Measurements from ENCODE around the gene BRICD5.
"Not testable (repeated sequence)": the region's sequence is repeated elsewhere in the genome, so short reads cannot be mapped to it uniquely, and the experiment has no call there.

Gene BRICD5

GRCh38 chr16:2210386-2211365 lies at the start of gene BRICD5:
TSS of gene BRICD5 (minus strand) at chr16:2210863. CDS start at chr16:2210833, 30 bp downstream.
- DNase-seq = no peak

- no peak for DNase-seq
Measured at GRCh38 chr16:2260250-2260649, 49.6 kb upstream of the BRICD5 start.

- not testable (repeated sequence) for DNase-seq
Measured at GRCh38 chr16:2258530-2258929, 47.9 kb upstream of the BRICD5 start.

GRCh38 chr16:2257726-2258125 lies 47.1 kb upstream of the BRICD5 start:
- no peak for DNase-seq

GRCh38 chr16:2256531-2257140 lies 46.0 kb upstream of the BRICD5 start:
- DNase-seq = no peak

- no peak for DNase-seq
Measured at GRCh38 chr16:2253293-2253692, 42.6 kb upstream of the BRICD5 start.

GRCh38 chr16:2252806-2253148 lies 42.1 kb upstream of the BRICD5 start:
- no peak for DNase-seq

GRCh38 chr16:2251296-2252111 lies 40.8 kb upstream of the BRICD5 start, which contains the start of gene ECI1:
TSS of gene ECI1 (minus strand) at chr16:2251587. CDS start at chr16:2251566, 21 bp downstream.
- DNase-seq = peak; percentile 98

- peak; percentile 69 for DNase-seq
Measured at GRCh38 chr16:2250652-2251295, 40.1 kb upstream of the BRICD5 start.

- DNase-seq = no peak
Measured at GRCh38 chr16:2246301-2246885, 35.7 kb upstream of the BRICD5 start.

- no peak for DNase-seq
Measured at GRCh38 chr16:2244926-2245795, 34.5 kb upstream of the BRICD5 start.

- DNase-seq = no peak
Measured at GRCh38 chr16:2244301-2244700, 33.6 kb upstream of the BRICD5 start.

GRCh38 chr16:2243781-2244180 lies 33.1 kb upstream of the BRICD5 start:
- no peak for DNase-seq

GRCh38 chr16:2243031-2243528 lies 32.4 kb upstream of the BRICD5 start:
- DNase-seq = no peak

GRCh38 chr16:2242598-2242997 lies 31.9 kb upstream of the BRICD5 start:
- DNase-seq = no peak

GRCh38 chr16:2240331-2240730 lies 29.7 kb upstream of the BRICD5 start:
- not testable (repeated sequence) for DNase-seq

GRCh38 chr16:2238838-2239675 lies 28.4 kb upstream of the BRICD5 start:
- DNase-seq = no peak

- no peak for DNase-seq
Measured at GRCh38 chr16:2238150-2238837, 27.6 kb upstream of the BRICD5 start.

GRCh38 chr16:2237493-2238149 lies 27.0 kb upstream of the BRICD5 start:
- no peak for DNase-seq
